ENCODE results near the gene ZNF10. TPM values are rescaled to one million over a fixed set of nuclear protein-coding genes. Genes with fewer than 3 reads are reported as not detected.

ZNF10 gene
- total and polyA plus RNA-seq, 4 donors: 1.8 to 5.6 (median 4.3) TPM

DNA sequence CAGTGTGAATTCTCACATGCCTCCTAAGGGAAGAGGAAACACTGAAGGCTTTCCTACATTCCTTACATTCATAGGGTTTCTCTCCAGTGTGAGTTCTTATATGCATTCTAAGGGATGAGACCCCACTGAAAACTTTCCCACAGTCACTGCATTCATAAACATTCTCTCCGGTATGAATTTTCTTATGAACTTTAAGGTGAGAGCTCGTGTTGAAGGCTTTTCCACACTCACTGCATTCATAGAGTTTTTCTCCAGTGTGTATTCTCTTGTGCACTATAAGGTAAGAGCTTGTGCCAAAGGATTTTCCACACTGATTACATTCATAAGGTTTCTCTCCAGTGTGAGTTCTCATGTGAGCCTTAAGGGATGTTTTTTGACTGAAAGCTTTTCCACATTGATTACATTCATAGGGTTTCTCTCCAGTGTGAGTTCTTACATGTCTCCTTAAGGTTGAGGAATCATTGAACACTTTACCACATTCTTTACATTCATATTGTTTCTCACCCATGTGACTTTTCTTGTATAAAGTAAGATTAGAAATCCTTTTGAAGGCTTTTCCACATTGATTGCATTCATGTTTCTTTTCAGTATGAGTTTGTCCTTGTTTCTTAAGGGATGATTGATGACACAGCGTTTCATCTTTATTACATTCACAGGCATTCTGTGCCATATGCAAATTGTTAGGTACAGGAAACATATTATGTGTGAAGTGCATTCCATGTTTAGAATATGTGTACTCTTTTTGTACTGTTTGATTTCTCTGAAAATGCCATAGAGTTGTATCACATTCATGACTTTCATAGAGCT lies 9.8 kb upstream of the ZNF10 start:
- no peak for DNase-seq (ENCODE audit: low spot score)
- TF ChIP-seq HNF4G (IDR thresholded peaks at IDR 0.05) (no peak), ATF3 (IDR thresholded peaks at IDR 0.05) (no peak), RAD21 (IDR thresholded peaks at IDR 0.05) (no peak), EGR1 (IDR thresholded peaks at IDR 0.05; ENCODE audit: low read depth in 2 of 2) (no peak), JUND (IDR thresholded peaks at IDR 0.05) (no peak), GABPA (IDR thresholded peaks at IDR 0.05 in 1 of 2, conservative IDR thresholded peaks at IDR 0.05 in 1 of 2) (no peak), HNF4A (conservative IDR thresholded peaks at IDR 0.05) (no peak), NR2F2 (IDR thresholded peaks at IDR 0.05) (no peak), ZBTB33 (IDR thresholded peaks at IDR 0.05) (no peak), CTCF (IDR thresholded peaks at IDR 0.05; ENCODE audit: low read depth, low read length, missing input control) (no peak), YY1 (IDR thresholded peaks at IDR 0.05) (no peak), FOXA2 (IDR thresholded peaks at IDR 0.05) (no peak), TAF1 (conservative IDR thresholded peaks at IDR 0.05) (no peak), REST (IDR thresholded peaks at IDR 0.05) (no peak), FOXA1 (IDR thresholded peaks at IDR 0.05) (no peak), SP1 (IDR thresholded peaks at IDR 0.05) (no peak), RXRA (IDR thresholded peaks at IDR 0.05) (no peak)
- TF ChIP-seq, protein P1, sequence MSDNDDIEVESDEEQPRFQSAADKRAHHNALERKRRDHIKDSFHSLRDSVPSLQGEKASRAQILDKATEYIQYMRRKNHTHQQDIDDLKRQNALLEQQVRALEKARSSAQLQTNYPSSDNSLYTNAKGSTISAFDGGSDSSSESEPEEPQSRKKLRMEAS (IDR thresholded peaks at IDR 0.05): no peak
- peaks cover 56 to 97% (median 80%) of the 10 kb centered on the region in 4 donors for H3K9me3 ChIP-seq (ENCODE audit: control insufficient read depth in 4 of 4, low read length in 3 of 4)
- H3K4me3 ChIP-seq (ENCODE audit: low read depth in 1 of 3, low read length in 3 of 3): peak overlapping the region in 2 of 3 donors; percentile 60 to 70
- H3K27me3 ChIP-seq (ENCODE audit: control insufficient read depth in 4 of 4, insufficient read depth in 4 of 4, low read length in 3 of 4): no peaks in the 10 kb centered on the region
- H3K4me1 ChIP-seq (ENCODE audit: control insufficient read depth in 4 of 4, insufficient read depth in 4 of 4, low read length in 3 of 4): no peaks in the 10 kb centered on the region
- no peak overlapping the region for H3K9ac ChIP-seq (ENCODE audit: low read depth in 1 of 2, low read length in 2 of 2)
- H3K36me3 ChIP-seq (ENCODE audit: control insufficient read depth in 4 of 4, insufficient read depth in 3 of 4, low read depth in 1 of 4, low read length in 3 of 4): peaks cover 0 to 52% (median 35%) of the 10 kb centered on the region in 4 donors
- no peak overlapping the region for H3K27ac ChIP-seq (ENCODE audit: low read depth in 1 of 2, low read length in 2 of 2)
- 94% methylated on average over 3 of the region's 3 CpGs for WGBS

All from liver (tissue), 9 donors.